Liver (tissue), 9 donors: Measurements from ENCODE around the gene TEX2. TPM values are rescaled to one million over a fixed set of nuclear protein-coding genes. Genes with fewer than 3 reads are reported as not detected.

ENCODE experiments used
- DNase-seq: peaks from one replicate; pipeline ENCODE4 v3.0.0-alpha.2; 2017; ENCODE audit warnings: low spot score
- H3K27ac ChIP-seq, 2 donors: one replicate each; pipeline ENCODE4 v1.7.0; 2013; ENCODE audit warnings: inconsistent platforms in 2 of 2, low read length in 2 of 2, control low read depth in 1 of 2, low read depth in 1 of 2, mild to moderate bottlenecking in 1 of 2
- H3K27me3 ChIP-seq, 4 donors: one replicate each; pipeline versions ENCODE4 v1.6.1 to v1.7.0; 2013; ENCODE audit warnings: low read length in 3 of 4, inconsistent platforms in 1 of 4, mild to moderate bottlenecking in 1 of 4, moderate library complexity in 1 of 4; ENCODE audit not compliant: control insufficient read depth in 4 of 4, insufficient read depth in 4 of 4
- H3K36me3 ChIP-seq, 4 donors: one replicate each; pipeline versions ENCODE4 v1.6.1 to v1.7.0; 2013; ENCODE audit warnings: low read length in 3 of 4, mild to moderate bottlenecking in 3 of 4, low read depth in 1 of 4, moderate library complexity in 1 of 4; ENCODE audit not compliant: control insufficient read depth in 4 of 4, insufficient read depth in 3 of 4
- H3K4me1 ChIP-seq, 4 donors: one replicate each; pipeline versions ENCODE4 v1.6.1 to v1.7.0; 2013; ENCODE audit warnings: low read length in 3 of 4, mild to moderate bottlenecking in 3 of 4, moderate library complexity in 1 of 4; ENCODE audit not compliant: control insufficient read depth in 4 of 4, insufficient read depth in 4 of 4
- H3K4me3 ChIP-seq, 3 donors: one replicate each; pipeline versions ENCODE4 v1.6.1 to v1.7.0; 2013; ENCODE audit warnings: low read length in 3 of 3, control low read depth in 1 of 3, low read depth in 1 of 3, mild to moderate bottlenecking in 1 of 3
- H3K9ac ChIP-seq, 2 donors: one replicate each; pipeline ENCODE4 v1.7.0; 2013; ENCODE audit warnings: low read length in 2 of 2, mild to moderate bottlenecking in 2 of 2, moderate library complexity in 2 of 2, control low read depth in 1 of 2, low read depth in 1 of 2
- H3K9me3 ChIP-seq, 4 donors: one replicate each; pipeline versions ENCODE4 v1.6.1 to v1.7.0; 2013; ENCODE audit warnings: low read length in 3 of 4; ENCODE audit not compliant: control insufficient read depth in 4 of 4
- ATF3 ChIP-seq: IDR thresholded peaks from 2 replicates; pipeline ENCODE4 v1.6.1; 2016; ENCODE audit warnings: antibody characterized with exemption
- EGR1 ChIP-seq, 2 donors: IDR thresholded peaks; 2 replicates each; pipeline ENCODE4 v1.6.1; 2016 to 2018; ENCODE audit warnings: antibody characterized with exemption in 2 of 2, low read depth in 2 of 2
- FOXA1 ChIP-seq: IDR thresholded peaks from 2 replicates; pipeline ENCODE4 v1.6.1; 2016; ENCODE audit warnings: antibody characterized with exemption
- FOXA2 ChIP-seq: IDR thresholded peaks from 2 replicates; pipeline ENCODE4 v1.6.1; 2016; ENCODE audit warnings: antibody characterized with exemption
- GABPA ChIP-seq, 2 donors: IDR thresholded peaks in 1 of 2; conservative IDR thresholded peaks in 1 of 2; 2 replicates each; pipeline ENCODE4 v1.6.1; 2016; ENCODE audit warnings: antibody characterized with exemption in 2 of 2, mild to moderate bottlenecking in 1 of 2, moderate library complexity in 1 of 2
- HNF4A ChIP-seq, 2 donors: conservative IDR thresholded peaks; 2 replicates each; pipeline ENCODE4 v1.6.1; 2016; ENCODE audit warnings: antibody characterized with exemption in 2 of 2, mild to moderate bottlenecking in 2 of 2
- HNF4G ChIP-seq: IDR thresholded peaks from 2 replicates; pipeline ENCODE4 v1.6.1; 2016; ENCODE audit warnings: antibody characterized with exemption
- JUND ChIP-seq, 2 donors: IDR thresholded peaks; 2 replicates each; pipeline ENCODE4 v1.6.1; 2016; ENCODE audit warnings: antibody characterized with exemption in 2 of 2
- MAX ChIP-seq: IDR thresholded peaks from 2 replicates; pipeline ENCODE4 v1.6.1; 2016; ENCODE audit warnings: antibody characterized with exemption
- NR2F2 ChIP-seq: IDR thresholded peaks from 2 replicates; pipeline ENCODE4 v1.6.1; 2016; ENCODE audit warnings: antibody characterized with exemption
- RAD21 ChIP-seq, 2 donors: IDR thresholded peaks; 2 replicates each; pipeline ENCODE4 v1.6.1; 2016; ENCODE audit warnings: antibody characterized with exemption in 2 of 2, mild to moderate bottlenecking in 2 of 2
- REST ChIP-seq: IDR thresholded peaks from 2 replicates; pipeline ENCODE4 v1.6.1; 2016; ENCODE audit warnings: antibody characterized with exemption, mild to moderate bottlenecking
- SP1 ChIP-seq: IDR thresholded peaks from 2 replicates; pipeline ENCODE4 v1.6.1; 2018; ENCODE audit warnings: antibody characterized with exemption, mild to moderate bottlenecking
- YY1 ChIP-seq: IDR thresholded peaks from 2 replicates; pipeline ENCODE4 v1.6.1; 2016; ENCODE audit warnings: antibody characterized with exemption, mild to moderate bottlenecking
- ZBTB33 ChIP-seq: IDR thresholded peaks from 2 replicates; pipeline ENCODE4 v1.6.1; 2016; ENCODE audit warnings: antibody characterized with exemption
- WGBS: extraction: QIAGEN DNeasy Blood & Tissue Kit; methylation state at CpG from one replicate; pipeline ENCODE4 v1.1.7; 2013; 5-methylcytosine and 5-hydroxymethylcytosine counted together
- polyA plus RNA-seq, 2 donors: library from polyadenylated mRNA; stranded (reverse) in 1 of 2; unstranded in 1 of 2; fragments of 200-250 nt in 1 of 2; fragments of >200 nt in 1 of 2; fragmentation: Nextera tagmentation in 1 of 2; extraction: Ambion mirVana in 1 of 2; gene quantifications; one replicate each; pipeline versions ENCODE4 v1.2.1 to v1.2.3, GENCODE V29; 2013 to 2015
- total RNA-seq, 2 donors: library from RNA; depleted of rRNA; stranded (reverse); fragments of >200 nt; gene quantifications; one replicate each; pipeline ENCODE4 v1.2.3, GENCODE V29; 2014
- donor health status: healthy.
- donor health status: healthy.
- donor health status: healthy.
- donor health status: healthy.
- donor health status: healthy.

Gene TEX2
- total and polyA plus RNA-seq, 4 donors, result 15.9 to 39.8 (median 28.2) TPM

GRCh38 chr17:64145375-64145750 is 117.7 kb downstream of the TEX2 start:
- Histone ChIP-seq H3K4me1 (peaks cover 2 to 35% (median 31%) of the 10 kb centered on the region in 4 donors), H3K9me3 (no peaks in the 10 kb centered on the region), H3K27ac (peak overlapping the region; percentile 77 to 96), H3K4me3 (peak overlapping the region; percentile 39 to 81 (median 62)), H3K36me3 (peaks cover 0 to 3% (median 1%) of the 10 kb centered on the region in 4 donors), H3K27me3 (no peaks in the 10 kb centered on the region), H3K9ac (peak overlapping the region; percentile 8 to 73)
- DNase-seq, result no peak
- under 1% methylated on average over 15 of the region's 15 CpGs for WGBS
- TF ChIP-seq MAX (no peak), FOXA2 (no peak), YY1 (no peak), ATF3 (no peak), ZBTB33 (no peak), JUND (IDR thresholded peaks at IDR 0.05) (no peak), SP1 (no peak), FOXA1 (no peak), EGR1 (IDR thresholded peaks at IDR 0.05; ENCODE audit: low read depth in 2 of 2) (no peak), HNF4A (conservative IDR thresholded peaks at IDR 0.05) (no peak)

- WGBS, result 87% methylated on average over 6 of the region's 6 CpGs
- no peak for TF ChIP-seq FOXA1
- TF ChIP-seq YY1, result no peak
- TF ChIP-seq MAX, result no peak
- no peak for TF ChIP-seq SP1
- no peak for TF ChIP-seq GABPA (IDR thresholded peaks at IDR 0.05 in 1 of 2, conservative IDR thresholded peaks at IDR 0.05 in 1 of 2)
- no peak for TF ChIP-seq EGR1 (IDR thresholded peaks at IDR 0.05; ENCODE audit: low read depth in 2 of 2)
- no peak for TF ChIP-seq FOXA2
- no peak for TF ChIP-seq NR2F2
- no peak for TF ChIP-seq ATF3
- TF ChIP-seq RAD21 (IDR thresholded peaks at IDR 0.05), result no peak
- no peak for TF ChIP-seq HNF4G
- TF ChIP-seq REST, result no peak
Observed at GRCh38 chr17:64139542-64139941, 123.5 kb downstream of the TEX2 start.

More at GRCh38 chr17:64139542-64139941, 123.5 kb downstream of the TEX2 start:
- Histone ChIP-seq H3K9me3 (no peaks in the 10 kb centered on the region), H3K27ac (no peak overlapping the region), H3K9ac (no peak overlapping the region), H3K4me3 (no peak overlapping the region), H3K36me3 (no peaks in the 10 kb centered on the region), H3K27me3 (no peaks in the 10 kb centered on the region), H3K4me1 (peaks cover 0 to 3% (median 2%) of the 10 kb centered on the region in 4 donors)
- DNase-seq, result no peak
